GM12873 (cell line): ENCODE measurements around the gene TRIM52.
A peak's percentile ranks its signal among the peaks of the same experiment; 100 is the strongest.

Experiments used
- TF ChIP-seq, protein P1 (sequence below): IDR thresholded peaks from 2 replicates; pipeline ENCODE4 v1.5.1; 2012; ENCODE audit warnings: low read depth, mild to moderate bottlenecking, moderate library complexity, low read length, control low read depth; ENCODE audit not compliant: insufficient read depth; ENCODE audit errors: missing control alignments

Gene TRIM52

GRCh38 chr5:181218795-181219124 is 42.2 kb downstream of the TRIM52 start:
- TF ChIP-seq, protein P1, sequence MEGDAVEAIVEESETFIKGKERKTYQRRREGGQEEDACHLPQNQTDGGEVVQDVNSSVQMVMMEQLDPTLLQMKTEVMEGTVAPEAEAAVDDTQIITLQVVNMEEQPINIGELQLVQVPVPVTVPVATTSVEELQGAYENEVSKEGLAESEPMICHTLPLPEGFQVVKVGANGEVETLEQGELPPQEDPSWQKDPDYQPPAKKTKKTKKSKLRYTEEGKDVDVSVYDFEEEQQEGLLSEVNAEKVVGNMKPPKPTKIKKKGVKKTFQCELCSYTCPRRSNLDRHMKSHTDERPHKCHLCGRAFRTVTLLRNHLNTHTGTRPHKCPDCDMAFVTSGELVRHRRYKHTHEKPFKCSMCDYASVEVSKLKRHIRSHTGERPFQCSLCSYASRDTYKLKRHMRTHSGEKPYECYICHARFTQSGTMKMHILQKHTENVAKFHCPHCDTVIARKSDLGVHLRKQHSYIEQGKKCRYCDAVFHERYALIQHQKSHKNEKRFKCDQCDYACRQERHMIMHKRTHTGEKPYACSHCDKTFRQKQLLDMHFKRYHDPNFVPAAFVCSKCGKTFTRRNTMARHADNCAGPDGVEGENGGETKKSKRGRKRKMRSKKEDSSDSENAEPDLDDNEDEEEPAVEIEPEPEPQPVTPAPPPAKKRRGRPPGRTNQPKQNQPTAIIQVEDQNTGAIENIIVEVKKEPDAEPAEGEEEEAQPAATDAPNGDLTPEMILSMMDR = no peak

DNA sequence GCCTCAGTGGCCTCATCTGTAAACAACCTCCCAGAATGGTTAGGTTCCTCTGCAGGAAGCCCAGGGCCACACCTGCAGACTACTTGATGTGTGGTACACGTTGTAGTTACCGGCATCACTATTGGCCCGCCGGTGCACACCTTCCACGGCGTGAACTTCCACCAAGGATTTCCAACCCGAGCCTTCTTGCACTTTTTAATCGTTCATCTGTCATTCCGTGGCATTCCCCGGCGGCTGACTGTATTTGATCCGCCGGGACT is 43.2 kb downstream of the TRIM52 start:
- TF ChIP-seq, protein P1 = no peak

- TF ChIP-seq, protein P1 = peak; percentile 37
Observed at GRCh38 chr5:181217111-181217802, 43.7 kb downstream of the TRIM52 start.

DNA sequence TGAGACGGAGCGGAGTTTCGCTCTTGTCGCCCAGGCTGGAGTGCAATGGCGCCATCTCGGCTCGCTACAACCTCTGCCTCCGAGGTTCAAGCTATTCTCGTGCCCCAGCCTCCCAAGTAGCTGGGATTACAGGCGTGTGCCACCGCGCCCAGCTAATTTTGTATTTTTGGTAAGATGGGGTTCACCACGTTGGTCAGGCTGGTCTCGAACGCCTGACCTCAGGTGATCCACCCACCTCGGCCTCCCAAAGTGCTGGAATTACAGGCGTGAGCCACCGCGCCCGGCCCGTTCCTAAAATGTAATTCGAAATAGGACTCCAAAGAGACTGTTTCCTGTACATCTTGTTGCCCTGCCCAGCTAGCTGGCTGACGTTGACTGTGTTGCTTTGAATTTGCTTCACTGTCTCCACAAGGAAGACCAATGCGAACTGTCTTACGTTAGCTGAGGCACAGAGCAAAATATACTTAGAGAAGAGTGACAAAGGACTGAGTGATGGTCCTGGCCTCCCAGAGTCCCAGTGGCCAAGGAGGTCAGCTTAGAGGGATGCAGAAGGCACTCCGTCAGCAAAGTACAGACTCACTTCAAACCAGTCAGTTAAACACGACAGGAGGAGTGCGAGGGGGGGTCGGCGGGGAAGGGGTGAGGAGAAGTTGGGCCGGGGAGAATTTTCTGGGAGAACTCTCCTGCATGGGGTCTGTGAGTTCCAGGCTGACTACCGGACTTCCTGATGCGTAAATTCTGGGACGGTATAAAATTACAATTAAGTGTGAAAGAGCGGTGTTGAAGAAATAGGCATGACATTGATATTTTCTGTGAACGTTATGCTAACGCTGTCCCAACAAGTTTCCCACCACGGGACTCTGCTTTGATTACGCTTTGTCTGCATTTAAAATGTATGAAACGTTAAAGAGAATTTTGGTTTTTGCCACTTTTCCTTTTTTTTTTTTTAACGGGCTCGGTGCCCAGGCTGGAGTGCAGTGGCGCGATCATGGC is 44.6 kb downstream of the TRIM52 start:
- TF ChIP-seq, protein P1 = no peak

GRCh38 chr5:181212934-181213333 is 48.0 kb downstream of the TRIM52 start:
- TF ChIP-seq, protein P1 = no peak

GRCh38 chr5:181212080-181212479 is 48.9 kb downstream of the TRIM52 start:
- TF ChIP-seq, protein P1 = no peak

GRCh38 chr5:181211208-181211607 is 49.7 kb downstream of the TRIM52 start:
- TF ChIP-seq, protein P1 = no peak
